Measurements from ENCODE around the gene MRPL3.

DNA sequence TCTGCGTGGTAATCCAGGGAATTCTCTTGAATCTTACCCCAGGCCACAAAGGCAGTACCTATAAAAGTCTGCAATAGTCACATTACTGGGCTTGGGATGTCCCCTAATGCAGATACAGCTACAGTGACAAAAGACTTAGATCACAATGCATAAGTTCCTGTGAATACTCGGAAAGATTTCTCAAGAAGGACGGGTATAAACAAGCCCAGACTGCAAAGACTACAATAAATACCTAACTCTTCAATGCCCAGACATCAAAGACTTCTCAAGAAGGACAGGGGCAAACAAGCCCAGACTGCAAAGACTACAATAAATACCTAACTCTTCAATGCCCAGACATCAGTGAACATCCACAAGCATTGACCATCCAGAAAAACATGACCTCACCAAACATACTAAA lies 70.3 kb downstream of the MRPL3 start:
- TF ChIP-seq CTCF (IDR thresholded peaks at IDR 0.05) (no peak), POLR2A (IDR thresholded peaks at IDR 0.05) (no peak), POLR2AphosphoS5 (IDR thresholded peaks at IDR 0.05) (no peak), EP300 (IDR thresholded peaks at IDR 0.05) (no peak)

Data from upper lobe of left lung (tissue), 4 donors.